Ascending aorta (tissue), 2 donors: Measurements from ENCODE around the gene TEKT1. TPM values are rescaled to one million over a fixed set of nuclear protein-coding genes. Genes with fewer than 3 reads are reported as not detected.
"Not testable (repeated sequence)": the region's sequence is repeated elsewhere in the genome, so short reads cannot be mapped to it uniquely, and the experiment has no call there.

Experiments
- DNase-seq, 2 donors: peaks; one replicate each; pipeline ENCODE4 v3.0.0-alpha.2; 2019; ENCODE audit warnings: low spot score in 2 of 2
- H3K27ac ChIP-seq, 2 donors: fragments of 200-600 bp; sonication (generic); one replicate each; pipeline ENCODE4 v1.5.1; 2016 to 2017; ENCODE audit warnings: mild to moderate bottlenecking in 1 of 2
- H3K27me3 ChIP-seq: fragments of 200-600 bp; sonication (generic); one replicate; pipeline ENCODE4 v1.5.1; 2017
- H3K36me3 ChIP-seq, 2 donors: fragments of 200-600 bp; sonication (generic); one replicate each; pipeline ENCODE4 v1.5.1; 2016
- H3K4me1 ChIP-seq, 2 donors: fragments of 200-600 bp; sonication (generic); one replicate each; pipeline ENCODE4 v1.5.1; 2016 to 2017; ENCODE audit warnings: mild to moderate bottlenecking in 1 of 2
- H3K4me3 ChIP-seq, 2 donors: fragments of 200-600 bp; sonication (generic); one replicate each; pipeline ENCODE4 v1.5.1; 2016 to 2017; ENCODE audit warnings: mild to moderate bottlenecking in 1 of 2
- H3K9me3 ChIP-seq, 2 donors: fragments of 200-600 bp; sonication (generic); one replicate each; pipeline ENCODE4 v1.5.1; 2016
- CTCF ChIP-seq, 3 experiments: fragments of 200-600 bp in 2 of 3; fragments of 450-650 bp in 1 of 3; sonication (generic) in 2 of 3; IDR thresholded peaks; one replicate each; pipeline ENCODE4 v1.5.1; 2016 to 2019; ENCODE audit warnings: antibody characterized with exemption in 3 of 3, mild to moderate bottlenecking in 1 of 3, moderate library complexity in 1 of 3
- intact Hi-C: fragments of 100-400 bp; cut with DNase I; formaldehyde crosslinking; loops from one replicate; pipeline ENCODE4 v1.15.1; 2023
- total RNA-seq: library from RNA; depleted of rRNA; stranded (reverse); fragments of >200 nt; gene quantifications from one replicate; pipeline ENCODE4 v1.1.0, GENCODE V29; 2016

TEKT1 gene
- total RNA-seq, 1 donor from 2014 or later = not detected

- Histone ChIP-seq H3K4me1 (no peaks in the 10 kb centered on the region), H3K4me3 (no peak overlapping the region), H3K9me3 (peaks cover 4 to 15% of the 10 kb centered on the region in 2 donors), H3K27me3 (no peaks in the 10 kb centered on the region), H3K27ac (no peak overlapping the region), H3K36me3 (no peaks in the 10 kb centered on the region)
- DNase-seq = no peak
- intact Hi-C loops = no loop called here
- no peak for TF ChIP-seq CTCF (IDR thresholded peaks at IDR 0.05)
Measured at GRCh38 chr17:6780886-6781285, 50.6 kb downstream of the TEKT1 start.

- no peak for DNase-seq
- no peak for TF ChIP-seq CTCF (IDR thresholded peaks at IDR 0.05)
- Histone ChIP-seq H3K36me3 (no peaks in the 10 kb centered on the region), H3K27ac (no peak overlapping the region), H3K4me1 (no peaks in the 10 kb centered on the region), H3K9me3 (peaks cover 9 to 24% of the 10 kb centered on the region in 2 donors), H3K4me3 (no peak overlapping the region), H3K27me3 (no peaks in the 10 kb centered on the region)
- intact Hi-C loops = no loop called here
Measured at GRCh38 chr17:6780001-6780400, 51.5 kb downstream of the TEKT1 start.

- TF ChIP-seq CTCF (IDR thresholded peaks at IDR 0.05) = no peak
- H3K36me3 ChIP-seq = no peaks in the 10 kb centered on the region
- intact Hi-C loops = no loop called here
- no peak for DNase-seq
- H3K4me1 ChIP-seq = no peaks in the 10 kb centered on the region
- no peak overlapping the region for H3K27ac ChIP-seq
- peaks cover 15 to 30% of the 10 kb centered on the region in 2 donors for H3K9me3 ChIP-seq
- H3K27me3 ChIP-seq = no peaks in the 10 kb centered on the region
- no peak overlapping the region for H3K4me3 ChIP-seq
Measured at GRCh38 chr17:6779411-6779810, 52.1 kb downstream of the TEKT1 start.

GRCh38 chr17:6775871-6776405, 55.6 kb downstream of the TEKT1 start, which contains the start of gene FBXO39:
TSS of gene FBXO39 (plus strand) at chr17:6776215. CDS start at chr17:6779869, 3,654 bp downstream.
- no peak for DNase-seq
- no peak for TF ChIP-seq CTCF (IDR thresholded peaks at IDR 0.05)
- intact Hi-C loops = no loop called here
- H3K36me3 ChIP-seq = peaks cover 26 to 27% of the 10 kb centered on the region in 2 donors
- no peaks in the 10 kb centered on the region for H3K4me1 ChIP-seq
- H3K27me3 ChIP-seq = no peaks in the 10 kb centered on the region
- peaks cover 30 to 48% of the 10 kb centered on the region in 2 donors for H3K9me3 ChIP-seq
- H3K27ac ChIP-seq = no peak within 1 kb of the TSS
- no peak within 1 kb of the TSS for H3K4me3 ChIP-seq

- H3K4me1 ChIP-seq, intact Hi-C loops, H3K27me3 ChIP-seq, H3K27ac ChIP-seq, H3K4me3 ChIP-seq, DNase-seq: not testable (repeated sequence)
- peaks cover 30 to 48% of the 10 kb centered on the region in 2 donors for H3K9me3 ChIP-seq
- peaks cover 36 to 37% of the 10 kb centered on the region in 2 donors for H3K36me3 ChIP-seq
Measured at GRCh38 chr17:6774906-6775305, 56.6 kb downstream of the TEKT1 start.

- Histone ChIP-seq H3K4me1 (no peaks in the 10 kb centered on the region), H3K27ac (no peak overlapping the region), H3K9me3 (peaks cover 33 to 65% of the 10 kb centered on the region in 2 donors), H3K27me3 (no peaks in the 10 kb centered on the region), H3K36me3 (peaks cover 57 to 65% of the 10 kb centered on the region in 2 donors), H3K4me3 (no peak overlapping the region)
- DNase-seq = no peak
- TF ChIP-seq CTCF (IDR thresholded peaks at IDR 0.05) = no peak
- intact Hi-C loops = no loop called here
Measured at GRCh38 chr17:6772016-6772415, 59.5 kb downstream of the TEKT1 start.
